ENCODE measurements around the gene C1QTNF1.

The C1QTNF1 gene, protein sequence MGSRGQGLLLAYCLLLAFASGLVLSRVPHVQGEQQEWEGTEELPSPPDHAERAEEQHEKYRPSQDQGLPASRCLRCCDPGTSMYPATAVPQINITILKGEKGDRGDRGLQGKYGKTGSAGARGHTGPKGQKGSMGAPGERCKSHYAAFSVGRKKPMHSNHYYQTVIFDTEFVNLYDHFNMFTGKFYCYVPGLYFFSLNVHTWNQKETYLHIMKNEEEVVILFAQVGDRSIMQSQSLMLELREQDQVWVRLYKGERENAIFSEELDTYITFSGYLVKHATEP

DNA sequence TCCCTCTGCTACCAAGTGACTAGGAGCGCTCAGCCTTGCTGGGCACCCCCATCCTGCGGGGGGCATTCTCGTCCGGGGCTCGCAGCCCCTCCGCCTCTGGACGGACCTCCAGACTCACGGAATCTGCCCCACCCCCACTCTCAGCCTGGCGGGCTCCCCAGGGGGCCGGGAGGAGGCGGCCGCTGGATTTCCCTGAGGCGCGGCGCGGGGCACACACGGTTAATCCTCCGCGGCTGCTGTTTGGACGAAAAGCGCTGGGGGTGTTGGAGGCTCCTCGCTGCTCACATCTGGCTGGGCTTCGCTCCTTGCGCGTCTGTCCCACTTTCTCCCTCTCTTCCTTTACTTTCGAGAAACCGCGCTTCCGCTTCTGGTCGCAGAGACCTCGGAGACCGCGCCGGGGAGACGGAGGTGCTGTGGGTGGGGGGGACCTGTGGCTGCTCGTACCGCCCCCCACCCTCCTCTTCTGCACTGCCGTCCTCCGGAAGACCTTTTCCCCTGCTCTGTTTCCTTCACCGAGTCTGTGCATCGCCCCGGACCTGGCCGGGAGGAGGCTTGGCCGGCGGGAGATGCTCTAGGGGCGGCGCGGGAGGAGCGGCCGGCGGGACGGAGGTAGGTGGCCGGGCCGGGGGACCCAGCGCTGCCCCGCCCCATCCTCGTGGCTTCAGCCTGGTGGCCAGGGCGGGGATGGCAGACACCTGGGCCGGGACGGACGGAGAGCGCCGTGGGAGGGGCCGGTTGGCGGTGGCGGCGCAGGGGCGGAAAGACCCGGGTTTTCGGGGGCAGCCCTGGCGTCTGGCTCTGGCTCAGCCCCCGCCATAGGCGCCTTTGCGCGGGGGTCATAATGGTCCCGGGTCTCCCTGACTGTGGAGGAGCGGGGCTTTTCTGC is at the start of gene C1QTNF1:
C1QTNF1 (plus strand) TSS at position 284 of the 886 bp plus-strand sequence. CDS start 19,800 bp downstream, outside the sequence.
- H3K4me1 Mint-ChIP-seq, result peaks cover 18% of the 10 kb centered on the region
- H3K9me3 Mint-ChIP-seq, result no peaks in the 10 kb centered on the region
- H3K27ac Mint-ChIP-seq, result peak within 1 kb of the TSS; percentile 70
- H3K4me3 Mint-ChIP-seq, result peak within 1 kb of the TSS; percentile 83
- no peaks in the 10 kb centered on the region for H3K36me3 Mint-ChIP-seq
- ATAC-seq, result peak; percentile 57
- peaks cover 91% of the 10 kb centered on the region for H3K27me3 Mint-ChIP-seq

DNA sequence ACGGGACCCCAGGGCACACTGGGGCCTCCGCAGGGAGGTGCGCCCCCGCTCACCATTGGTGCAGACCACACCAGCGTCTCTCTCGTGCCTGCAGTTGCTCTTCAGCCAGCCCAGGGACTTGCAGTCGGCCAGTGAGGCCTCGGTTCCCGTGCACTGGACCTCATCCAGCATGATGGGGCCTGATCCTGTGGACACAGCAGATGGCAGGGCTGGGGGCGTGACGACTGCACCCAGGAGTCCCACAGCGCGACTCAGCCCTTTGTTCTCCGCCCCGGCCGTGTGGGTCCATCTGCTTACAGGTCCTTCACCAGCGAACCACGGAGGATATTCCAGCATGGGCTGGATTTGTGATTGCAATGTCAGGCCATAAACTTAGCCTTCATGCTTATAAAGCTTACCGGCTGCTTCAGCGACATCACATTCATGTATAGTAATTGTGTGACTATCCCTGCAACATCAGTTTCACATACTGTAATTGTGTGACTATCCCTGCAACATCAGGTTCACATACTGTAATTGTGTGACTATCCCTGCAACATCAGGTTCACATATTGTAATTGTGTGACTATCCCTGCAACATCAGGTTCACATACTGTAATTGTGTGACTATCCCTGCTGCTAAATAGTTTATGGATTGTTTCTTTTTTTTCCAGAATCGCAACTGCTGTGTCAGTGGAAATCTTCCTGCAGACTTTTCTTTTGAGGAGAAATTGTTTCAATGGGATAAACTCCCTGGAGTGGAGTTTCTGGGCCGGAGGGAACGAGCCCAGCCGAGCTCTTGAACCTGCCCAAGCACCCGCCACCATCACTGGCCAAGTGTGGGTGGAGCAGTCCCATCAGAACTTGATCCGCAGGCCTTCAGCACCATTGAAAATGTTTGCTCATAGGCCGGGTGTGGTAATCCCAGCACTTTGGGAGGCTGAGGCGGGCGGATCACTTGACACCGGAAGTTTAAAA is 49.1 kb upstream of the C1QTNF1 start:
- Mint-ChIP-seq H3K9me3 (no peaks in the 10 kb centered on the region), H3K4me1 (peaks cover 31% of the 10 kb centered on the region), H3K4me3 (no peak overlapping the region), H3K27ac (no peak overlapping the region), H3K27me3 (peaks cover 31% of the 10 kb centered on the region), H3K36me3 (no peaks in the 10 kb centered on the region)
- no peak for ATAC-seq

DNA sequence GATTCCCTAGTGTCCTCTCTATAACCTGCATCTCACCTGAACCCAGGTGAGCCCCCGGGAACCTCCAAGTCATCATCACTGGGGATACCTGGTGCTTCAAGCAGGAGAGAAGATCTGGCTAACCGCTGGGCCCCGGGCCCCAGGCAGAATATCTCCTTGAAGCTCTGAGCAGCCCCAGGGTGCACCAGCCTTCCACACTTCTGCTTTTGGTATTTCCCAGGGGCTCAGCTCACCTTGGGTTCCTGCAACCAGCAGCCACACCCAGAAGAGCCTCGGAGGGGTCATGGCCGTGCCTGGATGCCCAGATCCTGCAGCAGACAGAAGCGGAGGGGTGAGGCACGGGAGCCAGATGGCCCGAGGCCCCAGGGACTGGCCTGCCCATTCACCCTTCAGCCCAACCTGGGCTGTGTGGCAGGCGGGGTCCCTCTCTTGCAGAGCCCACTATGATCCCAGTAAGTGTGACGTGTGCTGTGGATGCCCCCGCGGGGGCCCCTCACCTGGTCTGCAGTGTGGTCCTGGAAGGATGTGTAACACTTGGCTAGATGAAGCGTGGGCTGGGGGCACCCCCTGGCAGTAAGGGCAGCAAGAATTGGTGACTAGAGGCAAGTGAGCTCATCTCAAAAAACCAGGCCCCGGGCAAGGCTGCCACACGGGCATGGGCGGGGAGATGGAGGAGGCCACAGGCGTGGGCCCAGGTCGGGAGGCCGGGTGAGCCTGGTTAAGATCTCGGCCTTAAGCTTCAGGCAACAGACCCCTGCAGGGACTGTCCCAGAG is 46.9 kb upstream of the C1QTNF1 start:
- H3K36me3 Mint-ChIP-seq, result no peaks in the 10 kb centered on the region
- H3K4me3 Mint-ChIP-seq, result peak overlapping the region; percentile 54
- H3K27ac Mint-ChIP-seq, result peak overlapping the region; percentile 80
- H3K4me1 Mint-ChIP-seq, result peaks cover 28% of the 10 kb centered on the region
- H3K9me3 Mint-ChIP-seq, result no peaks in the 10 kb centered on the region
- peaks cover 12% of the 10 kb centered on the region for H3K27me3 Mint-ChIP-seq
- ATAC-seq, result peak; percentile 64

DNA sequence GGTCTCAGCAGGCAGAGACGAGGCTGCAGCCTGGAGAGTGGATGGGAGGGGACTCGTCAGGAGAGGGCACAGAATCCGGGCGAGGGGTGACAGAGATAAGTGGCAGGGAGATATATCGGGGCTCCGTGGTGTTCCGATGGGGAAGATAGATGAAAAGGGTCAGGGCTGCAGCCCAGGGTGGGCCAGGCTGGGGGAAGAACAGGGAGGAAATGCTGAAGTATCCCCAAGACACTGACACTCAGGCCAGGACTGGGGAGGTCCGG is 46.4 kb upstream of the C1QTNF1 start:
- Mint-ChIP-seq H3K4me1 (peaks cover 28% of the 10 kb centered on the region), H3K36me3 (no peaks in the 10 kb centered on the region), H3K27ac (no peak overlapping the region), H3K27me3 (peaks cover 12% of the 10 kb centered on the region), H3K9me3 (no peaks in the 10 kb centered on the region), H3K4me3 (no peak overlapping the region)
- ATAC-seq, result no peak

DNA sequence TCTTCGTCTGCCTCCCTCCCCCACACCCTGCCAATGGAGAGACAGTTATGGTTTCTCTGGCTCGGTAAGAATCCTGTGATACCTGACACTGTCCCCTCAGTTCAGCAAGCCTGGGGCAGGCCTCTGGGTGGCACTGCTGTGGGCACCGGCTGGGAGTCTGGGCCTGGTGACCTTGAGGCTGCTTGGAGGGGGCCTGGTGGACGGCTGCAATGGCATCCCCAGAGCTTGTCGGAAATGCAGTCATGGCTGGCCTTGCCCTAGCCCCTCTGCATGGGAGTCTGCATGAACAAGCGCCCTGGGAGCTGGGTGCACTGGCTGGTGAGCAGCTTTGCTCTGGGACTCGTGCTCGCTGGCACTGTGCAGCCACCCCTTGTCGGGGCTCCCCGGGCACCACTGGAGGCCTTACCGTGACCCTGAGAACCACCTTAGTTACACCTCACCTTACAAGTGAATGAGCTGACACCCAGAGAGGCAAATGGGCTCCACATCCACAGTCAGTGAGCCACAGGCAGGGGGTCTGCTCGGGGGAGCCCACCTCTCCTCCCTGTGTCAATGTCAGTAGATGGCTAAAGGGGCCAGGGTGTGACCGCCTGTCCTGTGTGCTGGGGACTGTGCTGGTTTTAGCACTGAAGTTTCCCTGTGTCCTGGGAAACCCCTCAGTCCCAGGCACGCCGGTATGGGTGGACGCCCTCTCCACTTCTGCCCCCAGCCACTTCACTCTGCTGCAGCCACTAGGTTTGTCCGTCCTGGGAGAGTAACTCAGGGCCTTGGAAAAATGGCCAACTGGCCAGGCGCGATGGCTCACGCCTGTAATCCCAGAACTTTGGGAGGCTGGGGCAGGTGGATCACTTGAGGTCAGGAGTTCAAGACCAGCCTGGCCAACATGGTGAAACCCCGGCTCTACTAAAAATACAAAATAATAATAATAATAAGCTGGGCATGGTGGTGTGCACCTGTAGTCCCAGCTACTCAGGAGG is 45.7 kb upstream of the C1QTNF1 start:
- Mint-ChIP-seq H3K9me3 (no peaks in the 10 kb centered on the region), H3K36me3 (no peaks in the 10 kb centered on the region), H3K4me1 (peaks cover 28% of the 10 kb centered on the region), H3K27ac (no peak overlapping the region), H3K27me3 (peaks cover 12% of the 10 kb centered on the region), H3K4me3 (no peak overlapping the region)
- no peak for ATAC-seq

DNA sequence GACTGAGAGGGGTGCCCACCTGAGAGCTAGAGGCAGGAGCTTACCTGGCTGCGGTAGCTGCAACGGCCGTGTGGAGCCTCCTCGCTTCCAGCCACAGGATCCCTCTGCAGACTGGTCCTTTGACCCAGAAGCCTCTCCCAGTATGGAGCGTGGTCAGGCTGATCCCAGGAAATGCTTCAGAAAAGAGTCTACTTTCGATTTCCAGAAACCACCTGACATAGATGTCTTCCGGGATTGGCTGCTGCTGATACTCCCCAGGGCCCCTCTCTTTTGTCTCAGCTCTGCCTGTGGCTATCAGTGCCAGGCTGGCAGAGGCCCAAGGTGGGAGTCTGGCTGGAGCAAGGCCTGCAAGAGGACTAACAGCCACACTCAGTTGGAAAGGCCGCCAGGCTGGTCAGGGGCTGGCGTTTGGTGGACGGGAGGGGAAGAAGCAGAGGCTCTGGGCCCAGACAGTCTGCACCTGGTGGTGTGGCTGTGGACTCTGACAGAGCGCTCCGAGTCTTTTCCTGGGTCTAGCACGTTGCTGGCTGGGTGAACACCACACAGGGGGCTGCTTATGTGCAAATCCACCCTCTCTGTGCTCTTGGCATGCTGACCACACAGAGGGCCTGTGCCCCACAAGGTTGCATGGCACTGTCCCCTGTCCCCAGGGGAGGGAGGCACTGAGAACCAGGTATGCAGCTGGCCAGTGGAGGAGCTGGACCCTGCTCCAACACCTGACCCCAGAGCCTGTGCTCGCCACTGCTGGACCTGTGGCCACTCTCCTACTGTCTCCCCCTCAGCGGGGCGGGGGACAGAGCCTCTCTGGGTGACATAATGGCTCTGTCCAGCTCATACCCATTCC is 44.0 kb upstream of the C1QTNF1 start, which contains the start of gene LGALS3BP:
LGALS3BP (minus strand) TSS at position 144 of the 844 bp plus-strand sequence. CDS start 2,732 bp downstream, outside the sequence.
- Mint-ChIP-seq H3K36me3 (no peaks in the 10 kb centered on the region), H3K4me1 (peaks cover 28% of the 10 kb centered on the region), H3K9me3 (no peaks in the 10 kb centered on the region), H3K27me3 (peaks cover 12% of the 10 kb centered on the region), H3K27ac (no peak within 1 kb of the TSS), H3K4me3 (no peak within 1 kb of the TSS)
- ATAC-seq, result no peak

DNA sequence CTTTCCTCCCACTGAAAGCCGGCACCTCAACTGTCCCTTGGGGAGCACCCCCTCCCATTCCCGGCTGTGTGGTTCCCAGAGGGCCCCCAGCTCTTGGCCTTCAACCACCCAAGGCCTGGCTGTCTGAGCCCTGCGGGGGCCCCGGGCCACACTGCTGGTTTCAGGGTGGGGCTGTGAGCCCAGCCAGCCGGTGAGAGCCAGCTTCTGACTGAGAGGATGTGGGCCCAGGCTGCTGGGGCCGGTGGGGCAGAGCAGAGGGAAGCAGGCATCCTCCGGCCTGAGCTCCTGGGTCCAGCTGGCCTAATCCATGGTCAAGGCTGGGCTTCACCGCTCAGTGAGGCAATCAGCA is 43.4 kb upstream of the C1QTNF1 start:
- Mint-ChIP-seq H3K4me1 (peaks cover 28% of the 10 kb centered on the region), H3K4me3 (no peak overlapping the region), H3K36me3 (no peaks in the 10 kb centered on the region), H3K27ac (no peak overlapping the region), H3K9me3 (no peaks in the 10 kb centered on the region), H3K27me3 (peaks cover 12% of the 10 kb centered on the region)
- peak; percentile 10 for ATAC-seq

DNA sequence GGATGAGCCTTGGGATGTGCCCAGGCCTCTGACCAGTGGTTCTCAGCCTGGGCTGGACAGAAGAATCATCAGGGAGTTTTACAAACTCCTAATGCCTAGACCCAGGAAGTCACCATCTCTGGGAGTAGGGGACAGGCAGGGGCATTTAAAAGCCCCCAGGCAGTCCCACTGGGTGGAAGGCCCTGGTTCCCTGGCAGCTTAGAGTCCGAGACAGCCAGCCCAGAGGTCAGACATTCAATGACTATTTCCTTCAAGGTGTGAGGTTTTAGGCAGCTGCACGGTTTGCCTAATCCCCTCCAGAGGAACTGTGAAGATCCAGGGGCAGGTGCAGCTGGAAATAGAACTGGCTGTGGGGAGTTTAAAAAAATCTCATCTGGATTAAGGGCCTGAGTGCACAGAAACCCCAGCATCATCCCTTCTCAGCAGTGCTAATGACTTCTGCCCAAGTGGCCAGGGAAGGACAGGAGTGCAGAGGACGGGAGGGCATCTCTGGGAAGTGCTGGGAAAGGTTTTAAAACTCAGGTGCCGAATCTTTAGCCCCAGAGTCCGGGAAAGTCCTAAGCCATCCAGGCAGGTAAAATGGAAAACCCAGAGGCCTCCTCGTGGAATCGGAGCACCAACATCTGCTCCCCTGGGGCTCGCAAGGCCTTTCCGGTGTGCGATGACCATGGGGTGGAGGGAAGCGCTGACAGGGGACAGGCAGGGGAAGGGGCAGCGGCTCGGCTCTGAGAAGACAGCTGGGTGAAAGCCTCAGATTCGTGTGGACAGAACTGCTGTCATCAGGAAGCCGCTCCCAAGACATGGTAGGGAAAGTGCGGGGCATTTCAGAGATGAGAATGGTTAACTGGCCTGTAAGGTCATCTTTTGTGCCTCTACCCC is 42.7 kb upstream of the C1QTNF1 start:
- H3K4me3 Mint-ChIP-seq, result no peak overlapping the region
- no peaks in the 10 kb centered on the region for H3K9me3 Mint-ChIP-seq
- no peak overlapping the region for H3K27ac Mint-ChIP-seq
- no peaks in the 10 kb centered on the region for H3K36me3 Mint-ChIP-seq
- no peak for ATAC-seq
- peaks cover 27% of the 10 kb centered on the region for H3K4me1 Mint-ChIP-seq
- peaks cover 12% of the 10 kb centered on the region for H3K27me3 Mint-ChIP-seq

DNA sequence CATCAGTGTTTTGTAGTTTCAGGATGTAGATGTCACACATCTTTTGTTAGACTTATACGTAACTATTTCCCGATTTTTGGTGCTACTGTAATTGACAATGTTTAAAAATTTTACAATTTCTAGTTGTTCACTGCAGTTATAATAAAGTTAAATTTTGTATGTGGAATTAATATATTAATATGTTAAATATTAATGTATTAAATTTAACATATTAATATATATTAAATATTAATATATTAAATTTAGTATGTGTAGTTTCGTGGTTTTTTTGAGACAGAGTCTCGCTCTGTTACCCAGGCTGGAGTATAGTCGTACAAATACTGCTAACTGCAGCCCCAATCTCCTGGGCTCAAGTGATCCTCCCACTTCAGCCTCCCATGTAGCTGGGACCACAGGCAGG is 38.6 kb upstream of the C1QTNF1 start:
- ATAC-seq, result no peak
- Mint-ChIP-seq H3K27me3 (no peaks in the 10 kb centered on the region), H3K4me3 (no peak overlapping the region), H3K36me3 (peaks cover 12% of the 10 kb centered on the region), H3K9me3 (no peaks in the 10 kb centered on the region), H3K27ac (no peak overlapping the region), H3K4me1 (peaks cover 17% of the 10 kb centered on the region)

DNA sequence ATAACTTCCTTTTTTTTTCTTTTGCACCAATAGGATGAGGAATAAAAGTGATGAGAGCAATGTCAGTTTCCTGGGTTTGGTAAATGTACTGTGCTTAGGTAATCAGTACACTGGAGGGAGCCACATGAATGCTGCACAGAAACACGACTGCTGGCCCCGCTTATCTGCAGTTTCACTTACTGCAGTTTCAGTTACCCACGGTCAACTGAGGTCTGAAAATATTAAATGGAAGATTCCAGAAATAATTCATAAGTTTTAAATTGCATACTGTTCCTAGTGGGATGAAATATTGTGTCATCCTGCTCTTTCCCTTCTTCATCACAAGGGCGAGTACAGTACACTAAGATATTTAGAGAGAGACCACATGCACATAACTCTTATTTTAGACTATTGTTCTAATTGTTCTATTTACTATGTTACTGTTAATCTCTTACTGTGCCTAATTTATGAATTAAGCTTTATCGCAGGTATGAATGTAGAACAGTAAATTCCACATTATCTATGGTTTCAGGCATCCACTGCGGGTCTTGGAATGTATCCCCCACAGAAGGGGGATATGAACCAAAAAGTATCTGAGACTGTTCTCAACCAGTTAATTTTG is 37.8 kb upstream of the C1QTNF1 start:
- peak; percentile 58 for ATAC-seq
- Mint-ChIP-seq H3K4me1 (peaks cover 12% of the 10 kb centered on the region), H3K27me3 (no peaks in the 10 kb centered on the region), H3K27ac (peak overlapping the region; percentile 5), H3K4me3 (no peak overlapping the region), H3K9me3 (no peaks in the 10 kb centered on the region), H3K36me3 (peaks cover 20% of the 10 kb centered on the region)

DNA sequence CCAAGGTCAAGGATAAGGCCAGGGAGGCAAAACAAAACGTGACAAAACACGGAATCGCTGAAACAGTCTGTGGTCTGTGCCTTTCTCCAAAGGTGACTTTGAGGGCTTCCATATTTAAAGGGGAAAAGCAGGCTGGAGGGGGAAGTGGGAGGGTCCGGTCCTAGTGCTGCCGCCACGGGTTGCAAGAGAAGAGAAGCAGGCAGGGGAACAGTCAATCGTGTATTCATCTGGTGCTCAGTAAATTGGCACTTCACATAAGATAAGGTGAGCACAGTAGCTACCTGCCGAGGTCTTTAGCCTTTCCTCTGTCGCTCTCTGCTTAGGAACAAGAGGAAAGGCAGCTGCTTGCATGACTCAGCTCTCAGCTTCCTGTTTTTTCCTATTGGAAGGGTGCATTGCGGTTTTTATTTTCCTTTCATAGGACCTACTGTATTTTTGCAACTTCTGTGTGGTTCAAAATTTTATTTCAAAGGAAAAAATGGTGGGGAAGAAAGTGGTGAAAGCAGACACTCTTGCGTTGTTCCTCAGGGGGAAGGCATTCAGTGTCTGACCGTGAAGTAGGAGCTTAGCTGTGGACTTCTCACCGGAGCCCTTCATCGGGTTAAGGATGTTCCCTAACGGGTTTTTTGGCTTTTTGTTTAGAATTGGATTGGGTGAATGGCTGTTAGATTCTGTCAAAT is 37.2 kb upstream of the C1QTNF1 start:
- H3K4me1 Mint-ChIP-seq, result peaks cover 12% of the 10 kb centered on the region
- H3K27ac Mint-ChIP-seq, result peak overlapping the region; percentile 5
- peaks cover 25% of the 10 kb centered on the region for H3K36me3 Mint-ChIP-seq
- H3K4me3 Mint-ChIP-seq, result no peak overlapping the region
- no peak for ATAC-seq
- H3K9me3 Mint-ChIP-seq, result no peaks in the 10 kb centered on the region
- H3K27me3 Mint-ChIP-seq, result no peaks in the 10 kb centered on the region

Data from stimulated activated memory B cell treated with anti-CD40 and anti-IgM and Interleukin-4, amounts not matched to agents 10 μg/mL and 1 μg/mL and 100 μg/mL, for 72 hours (primary cell).